HT1080 (cell line): ENCODE results near the gene ZFP36L1. TPM values are rescaled to one million over a fixed set of nuclear protein-coding genes. Genes with fewer than 3 reads are reported as not detected.

Source experiments
- DNase-seq: peaks from one replicate; pipeline ENCODE4 v3.0.0-alpha.2; 2015; ENCODE audit warnings: low read depth
- total RNA-seq: library from RNA; depleted of rRNA; stranded (reverse); fragments of >200 nt; shearing (Covaris generic); gene quantifications from 2 replicates; pipeline ENCODE4 v1.2.3, GENCODE V29; 2014; rRNA removed

ZFP36L1 gene
- total RNA-seq, 1 experiment from 2014 or later = 70.7 TPM

GRCh38 chr14:68741477-68741791, 51.4 kb downstream of the ZFP36L1 start:
- DNase-seq = no peak

GRCh38 chr14:68740788-68741476, 51.9 kb downstream of the ZFP36L1 start:
- peak; percentile 23 for DNase-seq

GRCh38 chr14:68739701-68740100, 53.2 kb downstream of the ZFP36L1 start:
- no peak for DNase-seq

GRCh38 chr14:68738559-68738958, 54.3 kb downstream of the ZFP36L1 start:
- DNase-seq = no peak

Other genes starting within 250 kb of the ZFP36L1 start
- 198 and 266 TPM in 2 replicates for gene ACTN1, start 186.2 kb upstream of the ZFP36L1 start, total RNA-seq